IPS-NIHi11 (cell line): Measurements from ENCODE around the gene MFAP4.
A peak's percentile ranks its signal among the peaks of the same experiment; 100 is the strongest.

Experiments used
- DNase-seq: peaks from one replicate; pipeline ENCODE4 v3.0.0; 2012; ENCODE audit warnings: mixed read lengths, low spot score

Gene MFAP4, protein sequence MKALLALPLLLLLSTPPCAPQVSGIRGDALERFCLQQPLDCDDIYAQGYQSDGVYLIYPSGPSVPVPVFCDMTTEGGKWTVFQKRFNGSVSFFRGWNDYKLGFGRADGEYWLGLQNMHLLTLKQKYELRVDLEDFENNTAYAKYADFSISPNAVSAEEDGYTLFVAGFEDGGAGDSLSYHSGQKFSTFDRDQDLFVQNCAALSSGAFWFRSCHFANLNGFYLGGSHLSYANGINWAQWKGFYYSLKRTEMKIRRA

DNA sequence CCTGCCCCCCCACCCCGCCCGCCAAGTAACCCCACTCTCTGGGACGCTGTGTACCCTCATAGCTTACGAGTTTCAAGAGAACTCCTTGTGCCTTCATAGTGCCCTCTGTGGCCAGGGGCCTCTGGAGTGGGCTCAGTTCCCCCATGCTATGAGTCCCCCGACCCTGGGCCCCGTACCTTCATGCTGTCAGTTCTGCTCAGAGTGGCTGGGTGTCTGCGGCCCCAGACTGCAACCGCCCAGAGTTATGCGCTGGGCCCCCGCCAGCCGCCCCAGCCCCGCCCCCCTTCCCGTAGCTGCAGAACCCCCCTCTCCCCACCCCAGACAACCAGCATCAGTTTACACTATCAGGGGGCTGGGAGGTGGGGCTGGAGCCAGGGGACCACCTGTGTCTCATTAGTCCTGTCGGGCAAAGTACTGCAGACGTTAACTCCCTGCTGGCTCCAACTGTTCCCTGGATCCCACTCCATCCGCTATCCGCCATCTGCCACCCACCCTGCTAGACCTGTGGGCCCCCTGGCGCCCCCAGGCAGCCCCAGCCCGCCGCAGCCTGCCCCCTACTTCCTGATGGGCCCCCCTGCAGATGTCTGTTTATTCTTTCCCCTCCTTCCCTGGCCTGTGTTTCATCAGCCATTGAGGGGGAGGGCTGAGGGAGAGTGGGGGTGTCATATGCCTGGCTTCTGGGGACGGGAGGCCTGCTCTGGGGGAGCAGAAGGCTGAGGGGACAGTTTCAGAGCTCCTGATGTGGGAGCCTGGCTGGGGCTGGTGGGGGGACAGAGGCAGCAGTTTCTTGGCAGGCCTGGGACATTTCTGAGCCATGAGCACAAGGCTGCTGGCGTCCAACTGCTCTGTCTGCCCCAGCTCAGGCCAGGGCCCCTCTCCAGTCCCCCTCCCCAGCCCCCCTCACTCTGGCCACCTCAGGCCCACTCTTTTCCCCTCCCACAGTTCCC, at the start of gene MFAP4:
MFAP4 (minus strand) TSS at position 217 of the 947 bp plus-strand sequence; CDS start at position 182, 35 bp downstream.
- DNase-seq: peak; percentile 72

DNA sequence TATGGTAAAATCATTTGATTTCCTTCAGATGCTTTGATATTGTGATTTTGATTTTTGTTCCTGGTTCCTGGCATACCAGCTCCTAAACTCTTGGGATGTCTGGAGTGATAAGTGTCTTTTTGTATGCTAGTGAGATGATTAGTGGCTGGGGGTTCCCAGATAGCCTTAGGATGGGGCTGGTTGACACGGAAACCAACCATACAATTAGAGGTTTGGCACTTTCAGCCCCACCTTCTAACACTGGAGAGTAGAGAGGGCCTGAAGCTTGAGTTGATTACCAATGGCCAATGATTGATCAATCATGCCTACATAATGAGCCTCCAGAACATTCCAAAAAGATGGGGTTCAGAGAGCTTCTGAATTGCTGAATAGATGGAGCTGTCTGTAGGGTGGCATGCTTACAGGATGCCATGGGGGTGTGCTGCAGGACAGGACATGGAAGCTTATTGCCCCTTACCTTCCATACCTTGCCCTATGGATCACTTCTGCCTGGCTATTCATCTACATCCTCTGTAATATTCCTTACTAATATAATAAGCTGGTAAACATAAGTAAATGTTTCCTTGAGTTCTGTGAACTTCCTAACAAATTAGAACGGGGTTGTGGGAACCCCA, 46.8 kb upstream of the MFAP4 start:
- DNase-seq: no peak

DNA sequence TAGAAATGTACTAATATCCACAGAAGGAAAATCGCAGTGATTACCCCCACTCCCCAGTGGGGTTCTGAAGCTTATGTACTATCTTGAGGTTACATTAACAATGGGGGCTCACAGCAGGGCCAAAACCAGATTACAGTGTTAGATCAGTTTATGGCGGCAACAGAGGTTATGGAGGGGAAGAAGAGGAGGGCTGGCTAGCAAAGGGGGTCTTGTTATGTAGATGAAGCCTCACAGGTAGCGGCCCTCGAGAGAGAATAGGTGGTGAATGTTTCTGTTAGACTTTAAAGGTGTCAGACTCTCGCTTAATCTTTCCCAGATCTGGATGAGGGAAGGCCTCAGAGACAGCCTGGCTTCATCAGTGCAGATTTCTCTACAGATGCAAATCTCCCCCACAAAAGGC, 46.3 kb upstream of the MFAP4 start:
- DNase-seq: no peak

DNA sequence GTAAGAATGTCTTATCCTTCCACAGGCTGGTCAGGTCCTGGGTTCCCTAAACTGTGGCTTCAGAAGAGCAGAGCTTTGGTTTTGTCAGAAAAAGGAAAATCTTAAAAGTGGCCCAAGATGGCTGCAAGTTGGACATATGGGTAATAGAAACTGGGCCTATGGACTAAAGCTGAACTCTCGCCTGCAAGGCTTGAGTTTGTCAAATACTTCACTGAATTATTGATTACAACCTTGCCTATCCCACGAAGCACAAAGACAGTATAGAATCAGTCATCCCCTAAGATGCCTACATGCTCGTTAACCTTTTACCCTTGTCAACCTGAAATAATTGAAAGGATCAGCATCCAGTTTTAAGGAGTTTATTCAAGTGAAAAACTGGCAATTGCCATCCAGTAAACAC, 44.7 kb upstream of the MFAP4 start:
- DNase-seq: no peak

DNA sequence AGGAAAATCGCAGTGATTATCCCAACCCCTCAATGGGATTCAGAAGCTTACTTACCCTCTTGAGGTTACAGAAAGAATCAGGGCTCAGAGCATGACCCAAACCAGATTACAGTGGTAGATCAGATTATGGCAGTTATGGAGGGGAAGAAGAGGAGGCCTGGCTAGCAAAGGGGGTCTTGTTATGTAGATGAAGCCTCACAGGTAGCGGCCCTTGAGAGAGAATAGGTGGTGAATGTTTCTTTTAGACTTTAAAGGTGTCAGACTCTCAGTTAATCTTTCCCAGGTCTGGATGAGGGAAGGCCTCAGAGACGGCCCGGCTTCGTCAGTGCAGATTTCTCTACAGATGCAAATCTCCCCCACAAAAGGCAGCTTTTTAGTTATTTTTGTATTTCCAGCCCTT, 39.6 kb upstream of the MFAP4 start:
- no peak for DNase-seq

DNA sequence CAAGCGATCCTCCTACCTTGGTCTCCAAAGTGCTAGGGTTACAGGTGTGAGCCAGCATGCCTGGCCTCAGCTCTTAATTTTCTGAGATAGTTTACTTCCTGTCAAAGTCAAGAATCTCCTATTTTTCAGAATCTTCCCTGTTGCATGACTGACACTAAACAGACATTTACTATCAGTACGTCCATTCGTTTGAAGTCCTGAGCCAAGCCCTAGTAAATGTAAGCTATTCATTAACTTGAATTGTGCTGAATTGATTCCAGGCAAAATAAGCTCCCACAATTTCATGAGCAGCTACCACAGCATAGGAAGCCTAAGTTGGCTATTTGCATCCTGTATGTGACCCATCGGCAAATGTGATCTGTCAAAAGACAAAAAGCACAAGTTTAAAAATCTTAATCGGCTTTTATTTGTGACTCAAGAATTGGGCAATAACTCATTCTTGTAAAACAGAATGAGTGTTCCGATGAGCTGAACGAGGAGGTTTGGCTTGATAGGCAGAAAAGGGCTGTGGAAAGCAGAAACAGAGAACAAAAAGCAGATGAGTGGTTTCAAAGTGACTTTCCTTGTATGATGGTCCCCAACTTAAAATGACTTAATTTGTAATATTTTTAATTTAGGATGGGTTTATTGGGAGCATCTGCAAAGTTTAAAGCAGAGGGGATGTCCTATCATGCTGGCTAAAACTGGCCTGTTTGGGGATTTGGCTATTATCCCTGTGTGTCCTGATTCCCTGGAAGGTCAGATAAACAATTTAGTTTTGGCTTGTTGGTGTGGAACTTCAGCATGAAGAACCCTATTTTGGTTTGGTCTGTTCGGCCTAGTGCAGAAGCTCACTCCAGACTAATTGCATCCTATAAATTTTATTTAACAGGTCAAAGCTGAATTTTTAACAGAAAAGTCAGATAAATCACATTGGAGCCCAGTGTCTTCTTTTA, 38.2 kb upstream of the MFAP4 start:
- DNase-seq: no peak

DNA sequence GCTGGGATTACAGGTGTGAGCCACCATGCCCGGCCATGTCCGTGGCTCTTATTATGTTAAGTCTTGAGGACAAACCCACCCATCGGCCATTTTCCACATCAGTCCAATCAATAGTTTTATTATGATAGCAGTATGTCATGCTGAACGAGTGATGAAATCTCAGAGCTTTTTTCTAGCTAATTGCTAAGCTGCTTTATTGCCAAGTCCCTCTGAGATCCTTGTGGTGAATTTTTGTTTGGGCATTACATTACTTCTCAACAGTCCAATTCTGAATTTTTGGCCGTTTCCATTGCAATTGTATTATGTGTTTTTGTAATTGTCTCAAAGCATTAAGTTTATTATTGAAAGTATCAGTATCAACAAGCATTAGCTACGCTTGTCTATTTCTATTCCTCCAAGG, 34.9 kb upstream of the MFAP4 start:
- DNase-seq: no peak

DNA sequence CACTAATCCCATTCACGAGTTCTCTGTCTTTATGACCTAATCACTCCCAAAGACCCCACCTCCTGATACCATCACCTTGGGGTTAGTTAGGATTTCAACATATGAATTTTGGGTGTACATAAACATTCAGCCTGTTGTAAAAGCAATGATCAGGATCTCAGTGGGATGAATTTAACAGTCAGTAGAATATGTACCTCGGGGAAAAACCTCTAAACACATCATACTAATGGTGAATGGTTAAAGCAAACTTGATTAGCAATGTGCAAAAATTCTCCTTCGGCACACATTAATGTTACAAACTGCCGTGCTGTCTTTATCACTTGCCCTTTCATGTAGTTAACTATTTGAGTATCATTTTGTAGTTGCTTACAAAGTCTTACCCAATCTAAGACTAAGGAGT, 34.2 kb upstream of the MFAP4 start:
- DNase-seq: no peak

DNA sequence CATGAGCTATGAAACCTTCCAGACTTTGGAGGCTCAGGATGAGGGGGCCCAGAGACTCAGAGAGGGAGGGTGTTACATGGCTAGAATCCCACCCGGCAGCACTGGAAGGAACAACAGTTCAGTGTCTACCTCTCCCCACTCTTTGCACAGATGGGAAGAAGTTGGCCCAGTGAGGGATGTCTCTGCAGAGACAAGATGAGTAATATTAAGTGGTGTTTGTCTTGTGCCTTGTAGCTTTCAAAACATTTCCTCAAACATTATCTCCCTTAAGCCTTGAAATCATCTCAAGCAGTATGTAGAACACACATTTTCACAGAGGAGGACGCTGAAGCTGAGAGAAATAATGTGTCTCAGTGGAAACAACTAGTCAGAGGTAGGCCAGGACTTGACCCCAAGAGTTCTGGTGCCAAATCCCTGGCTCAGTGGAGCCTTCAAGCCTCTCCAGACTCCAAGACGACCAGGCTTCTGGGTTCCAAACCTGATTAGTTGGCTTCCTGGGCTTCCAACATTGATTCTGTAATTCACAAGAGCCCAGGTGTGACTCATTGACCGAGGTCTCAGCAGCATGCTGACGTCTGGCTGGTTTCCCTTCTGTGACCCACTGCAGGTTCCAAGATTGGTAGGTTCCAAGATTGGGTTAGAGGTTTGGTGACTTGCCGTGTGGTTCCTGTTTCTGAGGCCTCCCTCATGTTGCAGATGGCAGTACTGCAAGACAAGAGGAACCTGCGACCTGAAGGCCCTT, 31.4 kb upstream of the MFAP4 start:
- no peak for DNase-seq

DNA sequence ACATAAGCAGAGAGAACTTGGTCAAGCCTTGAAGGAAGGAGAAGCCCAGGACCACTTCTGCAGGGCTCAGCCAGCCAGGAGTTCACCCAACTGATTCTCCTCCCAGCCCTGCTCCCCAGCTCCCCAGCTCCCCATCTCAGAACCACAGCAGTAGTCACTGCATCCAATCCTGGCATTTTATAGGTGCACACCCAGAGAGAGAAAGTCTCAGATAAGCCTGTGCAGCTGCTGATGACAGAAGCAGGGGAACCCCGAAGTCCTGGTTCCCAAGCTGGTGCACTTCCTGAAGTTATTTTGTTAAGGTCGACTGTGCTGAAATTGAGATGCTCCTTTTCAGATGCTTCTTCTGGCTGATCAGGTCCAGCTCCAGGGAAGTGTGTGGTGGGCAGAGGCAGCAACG, 30.6 kb upstream of the MFAP4 start:
- DNase-seq: no peak

DNA sequence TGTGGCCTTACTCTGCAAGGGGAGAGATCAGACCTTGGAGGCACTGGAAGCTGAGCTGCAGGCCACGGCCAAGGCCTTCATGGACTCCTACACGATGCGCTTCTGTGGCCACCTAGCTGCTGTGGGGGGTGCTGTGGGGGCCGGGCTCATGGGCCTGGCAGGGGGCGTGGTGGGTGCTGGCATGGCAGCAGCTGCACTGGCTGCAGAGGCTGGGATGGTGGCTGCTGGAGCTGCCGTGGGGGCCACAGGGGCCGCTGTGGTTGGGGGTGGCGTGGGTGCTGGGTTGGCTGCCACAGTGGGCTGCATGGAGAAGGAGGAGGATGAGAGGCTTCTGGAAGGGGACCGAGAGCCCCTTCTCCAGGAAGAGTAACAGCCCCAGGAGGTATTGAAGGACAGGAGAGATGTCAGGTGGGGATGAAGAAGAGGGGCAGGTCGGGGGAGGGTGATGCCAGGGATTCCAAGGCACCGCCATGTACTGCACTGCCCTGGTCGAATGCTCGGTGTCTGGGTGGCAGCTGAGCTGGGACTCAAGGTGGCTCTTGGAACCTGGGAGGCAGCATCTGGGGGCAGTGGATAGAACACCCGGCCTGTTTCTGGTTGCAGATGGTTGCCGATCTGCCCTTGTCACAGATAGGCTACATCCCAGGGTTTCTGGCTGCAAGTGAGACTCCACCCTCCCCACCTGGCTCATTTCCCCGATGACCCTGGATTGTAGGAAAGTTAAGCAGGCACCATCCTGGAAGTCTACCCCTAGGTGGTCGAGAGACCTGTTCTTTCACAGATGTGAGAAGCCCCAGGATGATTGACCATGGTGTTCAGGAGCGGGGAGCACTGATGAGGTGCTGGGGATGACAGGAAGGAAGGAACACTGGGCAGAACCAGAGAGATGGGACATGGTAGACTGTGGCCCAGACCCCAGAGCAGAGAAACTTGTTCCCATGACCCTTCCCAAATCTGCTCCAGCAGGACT, 29.1 kb upstream of the MFAP4 start:
- no peak for DNase-seq

DNA sequence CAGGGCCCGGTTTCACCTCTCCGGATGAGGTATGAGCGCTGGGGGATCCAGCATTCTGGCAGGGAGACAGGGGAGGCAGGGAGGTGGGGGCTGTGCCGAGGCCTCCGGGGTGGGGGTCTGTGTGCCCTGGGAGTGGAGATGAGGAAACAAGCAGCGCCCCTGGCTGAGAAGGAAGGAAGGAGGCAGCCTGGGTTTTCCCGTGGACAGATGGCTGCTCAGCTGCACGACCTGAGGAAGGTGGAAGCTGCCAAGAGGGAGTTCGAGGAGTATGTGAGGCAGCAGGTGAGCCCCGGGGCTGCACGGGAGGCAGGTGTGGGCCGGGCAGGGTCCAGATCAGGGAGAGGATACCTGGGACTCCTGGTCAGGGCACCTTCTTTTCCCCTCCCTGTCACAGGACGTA, 28.3 kb upstream of the MFAP4 start:
- no peak for DNase-seq

DNA sequence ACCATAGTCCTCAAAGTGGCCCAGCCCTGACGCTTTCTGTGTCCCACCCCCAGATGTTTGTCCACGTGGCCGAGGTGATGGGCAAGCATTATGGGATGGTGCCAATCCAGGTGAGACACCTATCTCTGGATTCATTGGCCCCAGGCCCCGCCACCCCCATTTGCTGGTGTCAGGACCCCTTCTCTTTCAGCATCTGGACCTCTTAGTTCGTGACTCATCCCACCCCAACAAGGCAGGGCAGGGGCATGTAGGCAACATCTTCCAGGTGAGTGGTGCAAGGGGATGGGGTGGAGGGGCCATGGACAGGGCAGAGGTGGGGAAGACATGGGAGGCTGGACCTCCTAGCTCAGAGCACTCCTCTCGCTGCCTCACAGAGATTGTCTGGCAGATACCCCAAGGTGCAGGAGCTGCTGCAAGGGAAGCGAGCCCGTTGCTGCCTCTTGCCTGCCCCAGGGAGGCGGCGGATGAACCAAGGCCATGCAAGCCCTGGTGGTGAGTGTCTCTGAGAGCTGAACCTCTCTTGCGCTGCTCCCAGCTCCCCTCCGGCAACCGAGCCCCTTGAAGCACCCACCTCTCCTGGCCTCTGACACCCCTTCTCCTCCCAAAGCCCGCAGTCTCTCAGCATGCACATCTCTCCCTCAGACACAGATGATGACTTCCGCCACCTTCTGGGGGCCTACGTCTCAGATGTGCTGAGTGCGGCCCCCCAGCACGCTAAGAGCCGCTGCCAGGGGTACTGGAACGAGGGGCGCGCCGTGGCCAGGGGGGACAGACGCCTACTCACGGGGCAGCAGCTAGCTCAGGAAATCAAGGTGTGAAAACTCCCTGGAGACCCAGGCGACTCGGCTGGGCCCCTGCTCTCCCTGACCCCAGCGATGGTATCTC, 27.6 kb upstream of the MFAP4 start:
- DNase-seq: no peak

DNA sequence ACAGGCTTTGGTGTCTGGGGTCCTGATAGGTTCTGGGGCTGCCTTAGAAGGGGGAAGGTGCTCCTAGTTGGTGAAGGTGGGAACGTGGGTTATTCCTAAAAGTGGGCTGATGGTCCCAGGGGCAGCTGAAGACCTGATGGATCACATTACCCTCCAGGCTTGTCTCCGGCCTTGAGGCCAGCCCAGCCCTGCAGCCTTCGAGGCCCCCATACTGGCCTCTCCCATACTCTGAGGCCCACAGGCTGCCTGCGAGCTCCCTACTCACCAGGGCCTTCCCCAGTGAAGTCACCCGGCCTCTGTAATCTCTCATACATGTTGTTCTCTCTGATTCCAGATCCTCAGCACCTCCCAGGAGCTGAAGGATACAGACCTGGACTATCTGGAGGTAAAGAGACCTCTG, 26.8 kb upstream of the MFAP4 start:
- DNase-seq: no peak

DNA sequence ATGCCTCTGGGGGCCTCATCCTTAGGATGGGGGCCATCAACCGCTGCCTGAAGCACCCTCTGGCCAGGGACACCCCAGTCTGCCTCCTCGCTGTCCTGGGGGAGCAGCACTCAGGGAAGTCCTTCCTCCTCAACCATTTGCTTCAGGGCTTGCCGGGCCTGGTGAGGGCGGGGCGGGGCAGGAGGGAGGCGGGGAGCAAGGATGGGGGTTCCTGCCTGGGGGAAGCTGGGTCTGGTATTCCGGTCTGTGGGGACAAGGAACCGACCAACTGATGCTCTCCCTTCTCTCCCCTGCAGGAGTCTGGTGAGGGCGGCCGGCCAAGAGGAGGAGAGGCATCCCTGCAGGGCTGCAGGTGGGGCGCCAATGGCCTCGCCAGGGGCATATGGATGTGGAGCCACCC, 26.0 kb upstream of the MFAP4 start:
- DNase-seq: no peak

DNA sequence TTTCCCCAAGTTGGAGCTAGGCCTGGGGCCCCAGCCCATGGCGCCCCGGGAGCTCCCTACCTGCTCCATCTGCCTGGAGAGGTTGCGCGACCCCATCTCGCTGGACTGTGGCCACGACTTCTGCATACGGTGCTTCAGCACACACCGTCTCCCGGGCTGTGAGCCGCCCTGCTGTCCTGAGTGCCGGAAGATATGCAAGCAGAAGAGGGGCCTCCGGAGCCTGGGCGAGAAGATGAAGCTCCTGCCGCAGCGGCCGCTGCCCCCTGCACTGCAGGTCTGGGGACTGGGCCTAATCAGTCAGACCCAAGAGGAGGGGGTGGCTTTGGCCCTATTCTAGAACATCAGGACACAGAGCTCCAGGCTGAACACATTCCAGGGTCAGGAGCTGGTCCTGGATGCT, 25.5 kb upstream of the MFAP4 start:
- DNase-seq: no peak

DNA sequence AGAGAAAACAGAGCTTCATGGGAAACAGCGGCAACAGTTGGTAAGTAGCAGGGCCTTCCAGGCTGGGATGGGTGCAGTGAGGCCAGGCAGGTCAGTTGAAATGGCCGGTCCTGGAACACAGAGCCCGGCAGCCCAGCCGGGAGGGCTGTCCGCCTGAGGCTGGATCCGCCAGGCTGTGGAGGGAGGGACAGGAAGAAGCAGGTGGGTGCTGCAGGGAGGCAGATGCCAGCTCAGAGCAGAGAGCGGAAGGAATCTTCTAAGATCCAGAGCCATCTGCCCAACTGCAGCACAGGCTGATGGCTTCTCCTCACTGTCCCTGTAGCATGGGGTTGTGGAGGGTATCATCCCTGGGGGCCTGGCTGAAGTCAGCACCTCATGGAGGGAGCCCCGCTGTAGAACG, 24.6 kb upstream of the MFAP4 start:
- DNase-seq: no peak

DNA sequence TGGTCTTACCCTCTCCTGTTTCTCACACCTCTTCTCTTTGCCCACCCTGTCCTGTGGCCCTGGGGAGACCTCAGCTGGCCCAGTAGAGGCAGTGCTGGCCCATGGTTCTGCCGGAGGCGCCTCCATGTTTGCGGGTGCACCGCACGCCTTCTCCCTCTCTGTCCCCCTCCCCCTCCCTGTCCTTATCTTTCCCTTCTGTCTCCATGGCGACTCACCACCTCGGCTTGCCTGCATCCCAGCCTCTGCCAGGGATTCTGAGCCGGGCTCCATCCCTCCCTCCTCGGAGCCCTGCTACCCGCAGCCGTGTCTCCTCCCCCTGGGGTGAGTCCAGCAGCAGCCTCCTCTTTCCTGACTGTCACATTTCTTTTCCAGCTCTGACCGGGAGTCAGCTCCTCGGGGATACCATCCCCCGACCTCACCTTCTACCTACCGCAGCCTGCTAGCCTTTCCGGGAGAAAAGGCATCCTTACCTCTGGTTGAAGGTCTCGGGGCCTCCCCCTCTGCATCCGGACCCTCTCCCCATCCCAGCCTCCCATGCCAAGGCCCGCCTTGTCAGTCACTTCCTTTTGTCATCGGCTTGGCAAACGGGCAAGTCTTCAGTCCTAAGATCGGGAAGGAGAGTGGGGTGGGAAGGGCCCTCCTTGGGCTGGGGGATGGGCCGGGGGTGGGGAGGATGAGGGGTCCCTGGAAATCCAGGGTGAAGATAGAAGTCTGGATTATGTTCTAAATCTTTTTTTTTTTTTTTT, 24.1 kb upstream of the MFAP4 start, which contains the start of gene RNF112:
RNF112 (plus strand) TSS at position 358 of the 746 bp plus-strand sequence; CDS start at position 535, 177 bp downstream.
- DNase-seq: peak; percentile 55
